A549 (cell line): ENCODE data around the gene ADGRG2. TPM values are rescaled to one million over a fixed set of nuclear protein-coding genes. Genes with fewer than 3 reads are reported as not detected.

Experiments used
- ATAC-seq, 2 experiments: fragments of 200-7000 bp in 1 of 2; fragments of >200 bp in 1 of 2; cut with Nextera tagmentation in 1 of 2; cut with Tn5 transposase in 1 of 2; 3 replicates each; pipeline versions ENCODE4 v1.8.0 to v1.9.1; 2018 to 2020; ENCODE audit warnings: mild to moderate bottlenecking in 1 of 2, moderate library complexity in 1 of 2
- CTCF ChIA-PET: fragments of 300-600 bp; sonication (Branson Sonifier 250); formaldehyde crosslinking; extraction: SDS; loops from one replicate; lab custom pipeline; 2021; ENCODE audit warnings: antibody characterized with exemption, inconsistent platforms; lab: Yijun Ruan, JAX
- POLR2A ChIA-PET: fragments of 350-600 bp; formaldehyde crosslinking; extraction: SDS; loops from one replicate; lab custom pipeline; 2021; ENCODE audit warnings: antibody characterized with exemption, inconsistent platforms; lab: Yijun Ruan, JAX
- DNase-seq, 2 experiments: peaks; one replicate each; pipeline versions ENCODE4 v3.0.0 to v3.0.0-alpha.2; 2011 to 2016; ENCODE audit warnings: low read depth in 1 of 2, low spot score in 1 of 2
- FAIRE-seq: peaks from 2 replicates; lab custom pipeline; 2011; peaks lifted over from hg19 to GRCh38; lab: Jason Lieb, UNC
- H3K27ac ChIP-seq, 2 experiments: fragments of >200 bp; sonication (Bioruptor Twin); formaldehyde crosslinking; 3 replicates each; pipeline ENCODE4 v1.5.1; 2016 to 2017
- H3K4me1 ChIP-seq: fragments of >200 bp; sonication (Bioruptor Twin); formaldehyde crosslinking; 3 replicates; pipeline ENCODE4 v1.6.1; 2016
- H3K4me2 ChIP-seq: fragments of >200 bp; sonication (Bioruptor Twin); formaldehyde crosslinking; 3 replicates; pipeline ENCODE4 v1.6.1; 2016
- H3K4me3 ChIP-seq: fragments of >200 bp; sonication (Bioruptor Twin); formaldehyde crosslinking; 3 replicates; pipeline ENCODE4 v1.5.1; 2016
- H3K9me3 ChIP-seq: fragments of >200 bp; sonication (Bioruptor Twin); formaldehyde crosslinking; 3 replicates; pipeline ENCODE4 v1.6.1; 2016
- EHMT2 ChIP-seq: fragments of 200-600 bp; sonication (generic); IDR thresholded peaks from 2 replicates; pipeline ENCODE4 v1.6.1; 2016; ENCODE audit warnings: antibody characterized with exemption, low read depth, mild to moderate bottlenecking, moderate library complexity
- EP300 ChIP-seq, 2 experiments: fragments of >200 bp; sonication (Bioruptor Twin); formaldehyde crosslinking; IDR thresholded peaks; 2 replicates in 1 of 2; 3 replicates in 1 of 2; pipeline ENCODE4 v1.6.1; 2016 to 2017
- FOSB ChIP-seq: fragments of 250-450 bp; sonication (Bioruptor Pico); IDR thresholded peaks from 2 replicates; pipeline ENCODE4 v1.5.0; 2020; ENCODE audit warnings: mild to moderate bottlenecking, moderate library complexity
- FOXS1 ChIP-seq: fragments of 250-450 bp; sonication (Bioruptor Pico); IDR thresholded peaks from 2 replicates; pipeline ENCODE4 v1.5.0; 2020; ENCODE audit warnings: mild to moderate bottlenecking, moderate library complexity
- HEYL ChIP-seq: fragments of 250-450 bp; sonication (Bioruptor Pico); IDR thresholded peaks from 2 replicates; pipeline ENCODE4 v1.8.0; 2021; ENCODE audit warnings: mild to moderate bottlenecking, moderate library complexity
- HOXA7 ChIP-seq: fragments of 250-450 bp; sonication (Bioruptor Pico); IDR thresholded peaks from 2 replicates; pipeline ENCODE4 v1.5.0; 2020; ENCODE audit warnings: mild to moderate bottlenecking, moderate library complexity
- KDM5A ChIP-seq: fragments of 200-600 bp; sonication (generic); IDR thresholded peaks from 2 replicates; pipeline ENCODE4 v1.6.1; 2016; ENCODE audit warnings: antibody characterized with exemption, mild to moderate bottlenecking
- MAFK ChIP-seq: fragments of 450-650 bp; IDR thresholded peaks from 2 replicates; pipeline ENCODE4 v1.6.1; 2014; ENCODE audit not compliant: partially characterized antibody
- POLR2A ChIP-seq: IDR thresholded peaks from 2 replicates; pipeline ENCODE4 v1.6.1; 2012; ENCODE audit warnings: mild to moderate bottlenecking, low read length
- RAD21 ChIP-seq, 2 experiments: fragments of >200 bp in 1 of 2; sonication (Bioruptor Twin) in 1 of 2; formaldehyde crosslinking in 1 of 2; IDR thresholded peaks in 1 of 2; conservative IDR thresholded peaks in 1 of 2; 2 replicates in 1 of 2; 3 replicates in 1 of 2; pipeline ENCODE4 v1.6.1; 2012 to 2018; ENCODE audit warnings: inconsistent platforms in 1 of 2
- RARB ChIP-seq: fragments of 250-450 bp; sonication (Bioruptor Pico); IDR thresholded peaks from 2 replicates; pipeline ENCODE4 v1.8.0; 2021; ENCODE audit warnings: mild to moderate bottlenecking, moderate library complexity
- SMC3 ChIP-seq: fragments of >200 bp; sonication (Bioruptor Twin); formaldehyde crosslinking; IDR thresholded peaks from 3 replicates; pipeline ENCODE4 v1.6.1; 2018; ENCODE audit warnings: inconsistent platforms
- SREBF2 ChIP-seq: fragments of 450-650 bp; IDR thresholded peaks from 2 replicates; pipeline ENCODE4 v1.6.1; 2014; ENCODE audit warnings: mild to moderate bottlenecking, moderate library complexity
- ZSCAN20 ChIP-seq: fragments of 250-450 bp; sonication (Bioruptor Pico); IDR thresholded peaks from 2 replicates; pipeline ENCODE4 v1.8.0; 2022; ENCODE audit warnings: mild to moderate bottlenecking, moderate library complexity
- WGBS: methylation state at CpG from one replicate; pipeline ENCODE4 v1.1.6; 2017; ENCODE audit errors: missing lambda C conversion rate; 5-methylcytosine and 5-hydroxymethylcytosine counted together
- polyA minus RNA-seq: library from RNA; depleted of rRNA, polyadenylated mRNA; stranded (reverse); fragments of >200 nt; gene quantifications from 2 replicates; pipeline ENCODE4 v1.2.3, GENCODE V29; 2011; rRNA and poly(A)+ RNA removed
- polyA plus RNA-seq, 4 experiments: library from polyadenylated mRNA; depleted of rRNA in 3 of 4; stranded (reverse); fragments of >200 nt; fragmentation: RNase III in 1 of 4; extraction: RNeasy Plus Mini Kit Qiagen cat#74134 plus additional on column Dnase treatment in 1 of 4; gene quantifications; 2 replicates in 3 of 4; 3 replicates in 1 of 4; pipeline ENCODE4 v1.2.3, GENCODE V29; 2011 to 2017
- TF ChIP-seq, protein P1 (sequence below): IDR thresholded peaks from 2 replicates; pipeline ENCODE4 v1.6.1; 2012; ENCODE audit warnings: low read depth, borderline replicate concordance
- TF ChIP-seq, protein P2 (sequence below): fragments of >200 bp; sonication (Bioruptor Twin); formaldehyde crosslinking; IDR thresholded peaks from 3 replicates; pipeline ENCODE4 v1.5.1; 2016
- TF ChIP-seq, protein P3 (sequence below): fragments of 250-450 bp; sonication (Bioruptor Pico); IDR thresholded peaks from 2 replicates; pipeline ENCODE4 v1.5.0; 2021; ENCODE audit warnings: mild to moderate bottlenecking, moderate library complexity, borderline replicate concordance
- TF ChIP-seq, protein P4 (sequence below): fragments of 450-650 bp; IDR thresholded peaks from 2 replicates; pipeline ENCODE4 v1.6.1; 2014; ENCODE audit warnings: antibody characterized with exemption

Gene ADGRG2, protein sequence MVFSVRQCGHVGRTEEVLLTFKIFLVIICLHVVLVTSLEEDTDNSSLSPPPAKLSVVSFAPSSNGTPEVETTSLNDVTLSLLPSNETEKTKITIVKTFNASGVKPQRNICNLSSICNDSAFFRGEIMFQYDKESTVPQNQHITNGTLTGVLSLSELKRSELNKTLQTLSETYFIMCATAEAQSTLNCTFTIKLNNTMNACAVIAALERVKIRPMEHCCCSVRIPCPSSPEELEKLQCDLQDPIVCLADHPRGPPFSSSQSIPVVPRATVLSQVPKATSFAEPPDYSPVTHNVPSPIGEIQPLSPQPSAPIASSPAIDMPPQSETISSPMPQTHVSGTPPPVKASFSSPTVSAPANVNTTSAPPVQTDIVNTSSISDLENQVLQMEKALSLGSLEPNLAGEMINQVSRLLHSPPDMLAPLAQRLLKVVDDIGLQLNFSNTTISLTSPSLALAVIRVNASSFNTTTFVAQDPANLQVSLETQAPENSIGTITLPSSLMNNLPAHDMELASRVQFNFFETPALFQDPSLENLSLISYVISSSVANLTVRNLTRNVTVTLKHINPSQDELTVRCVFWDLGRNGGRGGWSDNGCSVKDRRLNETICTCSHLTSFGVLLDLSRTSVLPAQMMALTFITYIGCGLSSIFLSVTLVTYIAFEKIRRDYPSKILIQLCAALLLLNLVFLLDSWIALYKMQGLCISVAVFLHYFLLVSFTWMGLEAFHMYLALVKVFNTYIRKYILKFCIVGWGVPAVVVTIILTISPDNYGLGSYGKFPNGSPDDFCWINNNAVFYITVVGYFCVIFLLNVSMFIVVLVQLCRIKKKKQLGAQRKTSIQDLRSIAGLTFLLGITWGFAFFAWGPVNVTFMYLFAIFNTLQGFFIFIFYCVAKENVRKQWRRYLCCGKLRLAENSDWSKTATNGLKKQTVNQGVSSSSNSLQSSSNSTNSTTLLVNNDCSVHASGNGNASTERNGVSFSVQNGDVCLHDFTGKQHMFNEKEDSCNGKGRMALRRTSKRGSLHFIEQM
- polyA plus RNA-seq (2011; rRNA removed) (8.5 and 10.3 TPM in 2 replicates), polyA plus RNA-seq (2017; fragmentation: RNase III; extraction: RNeasy Plus Mini Kit Qiagen cat#74134 plus additional on column Dnase treatment) (4.4 to 5.2 TPM (median 4.8 TPM) in 3 replicates), polyA minus RNA-seq (2.8 and 3.5 TPM in 2 replicates)
- polyA plus RNA-seq (2012; cell fraction: cytosol; rRNA removed): 2.4 and 3.0 TPM in 2 replicates
- polyA plus RNA-seq (2012; cell fraction: nucleus; rRNA removed): 3.6 and 4.3 TPM in 2 replicates

DNA sequence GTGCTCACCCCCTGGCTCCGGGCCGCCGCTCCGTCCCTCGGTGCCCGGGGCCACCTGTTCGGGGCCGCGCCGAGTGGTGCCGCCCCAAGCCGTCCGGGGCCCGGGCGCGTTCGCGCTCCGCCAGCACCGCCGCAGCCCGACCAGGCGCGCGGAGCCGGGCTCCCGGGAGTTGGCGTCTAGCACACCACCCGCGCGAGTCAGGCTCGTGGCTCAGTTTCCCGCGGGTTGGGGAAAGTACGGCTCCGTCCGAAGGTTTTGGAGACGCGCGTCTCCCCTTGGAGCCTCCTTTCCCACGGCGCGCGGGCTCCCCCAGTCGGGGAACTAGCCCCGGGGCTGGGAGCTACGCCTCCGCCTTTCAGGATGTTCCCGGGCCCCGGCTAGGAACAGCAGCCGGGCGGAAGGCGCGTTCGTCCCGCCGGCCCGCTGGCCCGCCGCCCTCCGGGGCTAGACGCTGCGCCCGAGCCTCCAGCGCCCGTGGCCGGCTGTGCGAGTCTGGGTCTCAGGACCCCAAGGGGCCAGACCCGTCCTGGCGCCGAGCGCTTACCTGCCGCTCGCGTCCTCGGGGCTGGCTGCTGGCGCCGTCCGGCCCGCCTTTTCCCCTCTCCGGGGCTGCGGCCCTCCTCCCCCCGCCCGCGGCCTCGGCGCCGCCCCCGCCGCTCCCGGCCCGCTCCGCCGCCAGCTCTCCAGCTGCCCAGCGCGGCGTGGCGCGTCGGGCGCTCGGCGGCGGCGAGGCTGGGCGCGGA is at the start of gene ADGRG2:
TSS of gene ADGRG2 (minus strand) at position 571 of the 743 bp plus-strand sequence. CDS start 53,634 bp downstream, outside the sequence.
- H3K27ac ChIP-seq: peak within 1 kb of the TSS; percentile 93 to 96
- ChIA-PET CTCF (interaction anchor here (0.6 to 4.3 kb wide), 27 partner anchors 12 to 632 kb away, joined by 3 to 34 read pairs (median 4); no protein-coding TSS in a partner anchor), POLR2A (no interaction called here)
- TF ChIP-seq RAD21 (conservative IDR thresholded peaks at IDR 0.05 in 1 of 2, IDR thresholded peaks at IDR 0.05 in 1 of 2): peak; percentile 71 to 83
- TF ChIP-seq, protein P1, sequence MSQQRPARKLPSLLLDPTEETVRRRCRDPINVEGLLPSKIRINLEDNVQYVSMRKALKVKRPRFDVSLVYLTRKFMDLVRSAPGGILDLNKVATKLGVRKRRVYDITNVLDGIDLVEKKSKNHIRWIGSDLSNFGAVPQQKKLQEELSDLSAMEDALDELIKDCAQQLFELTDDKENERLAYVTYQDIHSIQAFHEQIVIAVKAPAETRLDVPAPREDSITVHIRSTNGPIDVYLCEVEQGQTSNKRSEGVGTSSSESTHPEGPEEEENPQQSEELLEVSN: 0 out of 2 replicates have a peak, but pooled peaks have one; percentile 18
- no peak for TF ChIP-seq EP300 (IDR thresholded peaks at IDR 0.05)
- TF ChIP-seq POLR2A: peak; percentile 8; the same call in 1 of the 2 replicates
- TF ChIP-seq, protein P2, sequence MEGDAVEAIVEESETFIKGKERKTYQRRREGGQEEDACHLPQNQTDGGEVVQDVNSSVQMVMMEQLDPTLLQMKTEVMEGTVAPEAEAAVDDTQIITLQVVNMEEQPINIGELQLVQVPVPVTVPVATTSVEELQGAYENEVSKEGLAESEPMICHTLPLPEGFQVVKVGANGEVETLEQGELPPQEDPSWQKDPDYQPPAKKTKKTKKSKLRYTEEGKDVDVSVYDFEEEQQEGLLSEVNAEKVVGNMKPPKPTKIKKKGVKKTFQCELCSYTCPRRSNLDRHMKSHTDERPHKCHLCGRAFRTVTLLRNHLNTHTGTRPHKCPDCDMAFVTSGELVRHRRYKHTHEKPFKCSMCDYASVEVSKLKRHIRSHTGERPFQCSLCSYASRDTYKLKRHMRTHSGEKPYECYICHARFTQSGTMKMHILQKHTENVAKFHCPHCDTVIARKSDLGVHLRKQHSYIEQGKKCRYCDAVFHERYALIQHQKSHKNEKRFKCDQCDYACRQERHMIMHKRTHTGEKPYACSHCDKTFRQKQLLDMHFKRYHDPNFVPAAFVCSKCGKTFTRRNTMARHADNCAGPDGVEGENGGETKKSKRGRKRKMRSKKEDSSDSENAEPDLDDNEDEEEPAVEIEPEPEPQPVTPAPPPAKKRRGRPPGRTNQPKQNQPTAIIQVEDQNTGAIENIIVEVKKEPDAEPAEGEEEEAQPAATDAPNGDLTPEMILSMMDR: peak; percentile 43
- peak; percentile 84 for TF ChIP-seq SMC3
- TF ChIP-seq ZSCAN20 (CRISPR knock-in tag): no peak
- FAIRE-seq: no peak
- peaks cover 4% of the 10 kb centered on the region; the same call in 2 of the 3 replicates for H3K4me1 ChIP-seq
- peak within 1 kb of the TSS; percentile 98 for H3K4me2 ChIP-seq
- ATAC-seq: peak; percentile 94 to 96
- WGBS: 0% methylated on average over 13 of the region's 107 CpGs
- no peaks in the 10 kb centered on the region for H3K9me3 ChIP-seq
- H3K4me3 ChIP-seq: peak within 1 kb of the TSS; percentile 77
- peak; percentile 37 to 55 for DNase-seq

DNA sequence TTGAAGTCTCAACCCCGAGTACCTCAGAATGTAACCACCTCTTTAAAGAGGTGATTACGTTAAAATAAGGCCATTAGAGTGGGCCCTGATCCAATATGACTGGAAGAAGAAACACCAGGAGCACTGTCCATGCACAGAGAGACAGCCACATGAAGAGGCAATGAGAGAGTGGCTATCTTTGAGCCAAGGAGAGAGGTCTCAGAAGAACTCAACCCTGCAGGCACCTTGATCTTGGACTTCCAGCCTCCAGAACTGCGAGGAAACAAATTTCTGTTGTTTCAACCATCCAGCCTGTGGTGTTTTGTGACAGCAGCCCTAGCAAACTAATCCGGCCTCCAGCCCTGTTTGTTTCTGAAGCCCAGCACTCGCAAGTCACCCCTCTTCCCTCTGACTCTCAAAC is 46.3 kb upstream of the ADGRG2 start:
- POLR2A ChIA-PET: no interaction called here
- FAIRE-seq (no peak), ATAC-seq (no peak)

More for the DNA sequence above, 46.3 kb upstream of the ADGRG2 start:
- no peak overlapping the region for H3K27ac ChIP-seq
- DNase-seq: no peak
- H3K4me1 ChIP-seq: no peaks in the 10 kb centered on the region; the same call in 2 of the 3 replicates
- H3K9me3 ChIP-seq: no peaks in the 10 kb centered on the region
- 55% methylated on average over 5 of the region's 5 CpGs for WGBS
- CTCF ChIA-PET: no interaction called here
- H3K4me2 ChIP-seq: no peak overlapping the region
- no peak overlapping the region for H3K4me3 ChIP-seq
- TF ChIP-seq FOXS1 (CRISPR knock-in tag) (no peak), KDM5A (no peak), SREBF2 (no peak), HEYL (CRISPR knock-in tag) (no peak), RARB (CRISPR knock-in tag) (no peak), FOSB (no peak), MAFK (no peak), HOXA7 (CRISPR knock-in tag) (no peak), EHMT2 (no peak)
- TF ChIP-seq, protein P3, sequence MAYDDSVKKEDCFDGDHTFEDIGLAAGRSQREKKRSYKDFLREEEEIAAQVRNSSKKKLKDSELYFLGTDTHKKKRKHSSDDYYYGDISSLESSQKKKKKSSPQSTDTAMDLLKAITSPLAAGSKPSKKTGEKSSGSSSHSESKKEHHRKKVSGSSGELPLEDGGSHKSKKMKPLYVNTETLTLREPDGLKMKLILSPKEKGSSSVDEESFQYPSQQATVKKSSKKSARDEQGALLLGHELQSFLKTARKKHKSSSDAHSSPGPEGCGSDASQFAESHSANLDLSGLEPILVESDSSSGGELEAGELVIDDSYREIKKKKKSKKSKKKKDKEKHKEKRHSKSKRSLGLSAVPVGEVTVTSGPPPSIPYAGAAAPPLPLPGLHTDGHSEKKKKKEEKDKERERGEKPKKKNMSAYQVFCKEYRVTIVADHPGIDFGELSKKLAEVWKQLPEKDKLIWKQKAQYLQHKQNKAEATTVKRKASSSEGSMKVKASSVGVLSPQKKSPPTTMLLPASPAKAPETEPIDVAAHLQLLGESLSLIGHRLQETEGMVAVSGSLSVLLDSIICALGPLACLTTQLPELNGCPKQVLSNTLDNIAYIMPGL (CRISPR knock-in tag): no peak
- TF ChIP-seq, protein P4, sequence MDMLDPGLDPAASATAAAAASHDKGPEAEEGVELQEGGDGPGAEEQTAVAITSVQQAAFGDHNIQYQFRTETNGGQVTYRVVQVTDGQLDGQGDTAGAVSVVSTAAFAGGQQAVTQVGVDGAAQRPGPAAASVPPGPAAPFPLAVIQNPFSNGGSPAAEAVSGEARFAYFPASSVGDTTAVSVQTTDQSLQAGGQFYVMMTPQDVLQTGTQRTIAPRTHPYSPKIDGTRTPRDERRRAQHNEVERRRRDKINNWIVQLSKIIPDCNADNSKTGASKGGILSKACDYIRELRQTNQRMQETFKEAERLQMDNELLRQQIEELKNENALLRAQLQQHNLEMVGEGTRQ: no peak
- TF ChIP-seq, all 56 proteins: peak for 0
